Sigmoid colon (tissue), 4 donors: ENCODE results near the gene YES1.

Source experiments
- CTCF ChIP-seq, 4 experiments: fragments of 450-650 bp in 3 of 4; fragments of 200-600 bp in 1 of 4; IDR thresholded peaks; one replicate each; pipeline ENCODE4 v1.5.1; 2016 to 2019; ENCODE audit warnings: antibody characterized with exemption in 4 of 4, mild to moderate bottlenecking in 3 of 4, moderate library complexity in 2 of 4
- EP300 ChIP-seq, 4 donors: sonication (generic); formaldehyde crosslinking; IDR thresholded peaks; one replicate each; pipeline ENCODE4 v1.6.1; 2017; ENCODE audit warnings: antibody characterized with exemption in 4 of 4
- POLR2A ChIP-seq, 2 donors: fragments of 450-650 bp; IDR thresholded peaks; one replicate each; pipeline ENCODE4 v1.6.1; 2016; ENCODE audit warnings: antibody characterized with exemption in 2 of 2, mild to moderate bottlenecking in 2 of 2, moderate library complexity in 2 of 2
- POLR2AphosphoS5 ChIP-seq, 4 donors: sonication (generic); formaldehyde crosslinking; IDR thresholded peaks; one replicate each; pipeline ENCODE4 v1.6.1; 2017; ENCODE audit warnings: antibody characterized with exemption in 4 of 4

GRCh38 chr18:682833-683232 lies 129.2 kb downstream of the YES1 start:
- TF ChIP-seq CTCF (IDR thresholded peaks at IDR 0.05), result no peak
- no peak for TF ChIP-seq POLR2AphosphoS5 (IDR thresholded peaks at IDR 0.05)
- TF ChIP-seq EP300 (IDR thresholded peaks at IDR 0.05), result no peak
- TF ChIP-seq POLR2A (IDR thresholded peaks at IDR 0.05), result no peak
